HCT116 (cell line): ENCODE measurements around the gene USPL1. TPM values are rescaled to one million over a fixed set of nuclear protein-coding genes. Genes with fewer than 3 reads are reported as not detected.

Source experiments
- ATAC-seq: fragments of 200-7000 bp; cut with Tn5 transposase; 2 replicates; pipeline ENCODE4 v1.9.1; 2020; ENCODE audit warnings: mild to moderate bottlenecking, moderate library complexity
- BruUV-seq: library from RNA; stranded (reverse); fragments of 400-500 nt; replicated peaks from 2 replicates; lab custom pipeline; 2021; lab: Mats Ljungman, UMichigan
- CTCF ChIA-PET: fragments of 300-600 bp; sonication (Branson Sonifier 250); formaldehyde crosslinking; loops from one replicate; lab custom pipeline; 2021; ENCODE audit warnings: antibody characterized with exemption; lab: Charles Lee
- POLR2A ChIA-PET: fragments of 300-600, 350-600 bp; sonication (Branson Sonifier 250); formaldehyde crosslinking; loops from one replicate; lab custom pipeline; 2021; ENCODE audit warnings: antibody characterized with exemption; lab: Charles Lee
- RAD21 ChIA-PET, 2 experiments: fragments of 300-600 bp; sonication (Branson Sonifier 250); formaldehyde crosslinking; loops; one replicate each; lab custom pipeline; 2023; ENCODE audit warnings: low total read pairs in 2 of 2; ENCODE audit not compliant: uncharacterized antibody in 2 of 2, unreplicated experiment in 2 of 2, low non-redundant PET in 1 of 2; lab: Charles Lee
- DNase-seq: peaks from one replicate; pipeline ENCODE4 v3.0.0-alpha.2; 2010; ENCODE audit warnings: low read depth, low spot score
- H2AFZ ChIP-seq: fragments of 200-600 bp; shearing (Covaris generic), sonication (generic); 2 replicates; pipeline ENCODE4 v1.6.1; 2017; ENCODE audit warnings: low read depth, mixed run types, mixed read lengths, antibody characterized with exemption, low read length; ENCODE audit not compliant: poor library complexity, severe bottlenecking
- H3K27ac ChIP-seq: 2 replicates; pipeline ENCODE4 v1.5.1; 2012; ENCODE audit warnings: low read depth, low read length
- H3K27me3 ChIP-seq: fragments of 200-600 bp; sonication (generic); 2 replicates; pipeline ENCODE4 v1.6.1; 2016; ENCODE audit warnings: mixed run types, low read length, mixed read lengths; ENCODE audit not compliant: insufficient read depth
- H3K36me3 ChIP-seq, 2 experiments: fragments of 200-500 bp in 1 of 2; fragments of 200-600 bp in 1 of 2; sonication (Bioruptor generic) in 1 of 2; sonication (generic) in 1 of 2; 2 replicates each; pipeline versions ENCODE4 v1.5.1 to v1.6.1; 2014 to 2016; ENCODE audit warnings: low read length in 2 of 2, inconsistent platforms in 1 of 2, mixed read lengths in 1 of 2, mixed run types in 1 of 2; ENCODE audit not compliant: insufficient read depth in 2 of 2, control insufficient read depth in 1 of 2
- H3K4me1 ChIP-seq, 2 experiments: fragments of 200-600 bp in 1 of 2; sonication (generic) in 1 of 2; 2 replicates each; pipeline versions ENCODE4 v1.5.1 to v1.6.1; 2012 to 2017; ENCODE audit warnings: low read length in 2 of 2, inconsistent platforms in 1 of 2, mild to moderate bottlenecking in 1 of 2, mixed read lengths in 1 of 2, mixed run types in 1 of 2, moderate library complexity in 1 of 2; ENCODE audit not compliant: insufficient read depth in 2 of 2, control insufficient read depth in 1 of 2
- H3K4me2 ChIP-seq: fragments of 200-600 bp; sonication (generic); 2 replicates; pipeline ENCODE4 v1.6.1; 2017; ENCODE audit warnings: mixed run types, low read length, mixed read lengths
- H3K4me3 ChIP-seq, 2 experiments: fragments of 200-600 bp in 1 of 2; sonication (generic) in 1 of 2; replicated peaks in 1 of 2; 2 replicates each; pipeline ENCODE4 v1.5.1; 2011 to 2016; ENCODE audit warnings: low read length in 2 of 2, control low read depth in 1 of 2, low read depth in 1 of 2, mild to moderate bottlenecking in 1 of 2, mixed read lengths in 1 of 2, mixed run types in 1 of 2
- H3K79me2 ChIP-seq: fragments of 200-600 bp; sonication (generic); 2 replicates; pipeline ENCODE4 v1.6.1; 2017; ENCODE audit warnings: mild to moderate bottlenecking, mixed run types, low read length, moderate library complexity, mixed read lengths; ENCODE audit not compliant: insufficient read depth
- H3K9ac ChIP-seq: fragments of 200-600 bp; sonication (generic); 2 replicates; pipeline ENCODE4 v1.6.1; 2016; ENCODE audit warnings: low read length, mixed read lengths
- H3K9me2 ChIP-seq: fragments of 200-600 bp; sonication (generic), shearing (Covaris generic); 2 replicates; pipeline ENCODE4 v1.6.1; 2017; ENCODE audit warnings: mixed run types, mild to moderate bottlenecking, moderate library complexity; ENCODE audit not compliant: insufficient read depth
- H3K9me3 ChIP-seq, 2 experiments: fragments of 200-500 bp in 1 of 2; fragments of 200-600 bp in 1 of 2; sonication (Bioruptor generic) in 1 of 2; sonication (generic) in 1 of 2; 2 replicates each; pipeline ENCODE4 v1.6.1; 2014 to 2017; ENCODE audit warnings: low read length in 2 of 2, mixed read lengths in 2 of 2, inconsistent platforms in 1 of 2, low read depth in 1 of 2, mild to moderate bottlenecking in 1 of 2, mixed run types in 1 of 2, moderate library complexity in 1 of 2; ENCODE audit not compliant: control insufficient read depth in 1 of 2, insufficient read depth in 1 of 2
- H4K20me1 ChIP-seq: fragments of 200-600 bp; sonication (generic), shearing (Covaris generic); 2 replicates; pipeline ENCODE4 v1.6.1; 2017; ENCODE audit warnings: mixed run types, mild to moderate bottlenecking, moderate library complexity; ENCODE audit not compliant: insufficient read depth
- CEBPB ChIP-seq: IDR thresholded peaks from 2 replicates; pipeline ENCODE4 v1.6.1; 2012; ENCODE audit warnings: low read depth
- EGR1 ChIP-seq: IDR thresholded peaks from 2 replicates; pipeline ENCODE4 v1.6.1; 2012; ENCODE audit warnings: low read depth
- EZH2phosphoT487 ChIP-seq: fragments of 200-600 bp; IDR thresholded peaks from 2 replicates; pipeline ENCODE4 v1.6.1; 2018; ENCODE audit warnings: antibody characterized with exemption, borderline replicate concordance
- MAX ChIP-seq: IDR thresholded peaks from 2 replicates; pipeline ENCODE4 v1.6.1; 2012
- POLR2AphosphoS5 ChIP-seq: IDR thresholded peaks from 2 replicates; pipeline ENCODE4 v1.6.1; 2011; ENCODE audit warnings: mild to moderate bottlenecking, low read depth, low read length, moderate library complexity
- RAD21 ChIP-seq: IDR thresholded peaks from 2 replicates; pipeline ENCODE4 v1.6.1; 2012; ENCODE audit warnings: low read depth, mild to moderate bottlenecking
- ZFX ChIP-seq: fragments of 450-650 bp; IDR thresholded peaks from 2 replicates; pipeline ENCODE4 v1.6.1; 2017
- intact Hi-C: fragments of 100-400 bp; cut with micrococcal nuclease; formaldehyde crosslinking; loops from 2 replicates; pipeline ENCODE4 v1.10.0; 2022
- total RNA-seq: library from RNA; stranded (reverse); gene quantifications from one replicate; pipeline ENCODE4 v1.2.1, GENCODE V29; 2021; ENCODE audit not compliant: unreplicated experiment
- TF ChIP-seq, protein P1 (sequence below): IDR thresholded peaks from 2 replicates; pipeline ENCODE4 v1.6.1; 2012; ENCODE audit warnings: low read depth

Gene USPL1
- total RNA-seq, 1 experiment from 2014 or later = 19.7 TPM

GRCh38 chr13:30697996-30698401 is 80.3 kb downstream of the USPL1 start (continued):
- TF ChIP-seq ZFX = no peak
- no peak for TF ChIP-seq MAX
- TF ChIP-seq, protein P1, sequence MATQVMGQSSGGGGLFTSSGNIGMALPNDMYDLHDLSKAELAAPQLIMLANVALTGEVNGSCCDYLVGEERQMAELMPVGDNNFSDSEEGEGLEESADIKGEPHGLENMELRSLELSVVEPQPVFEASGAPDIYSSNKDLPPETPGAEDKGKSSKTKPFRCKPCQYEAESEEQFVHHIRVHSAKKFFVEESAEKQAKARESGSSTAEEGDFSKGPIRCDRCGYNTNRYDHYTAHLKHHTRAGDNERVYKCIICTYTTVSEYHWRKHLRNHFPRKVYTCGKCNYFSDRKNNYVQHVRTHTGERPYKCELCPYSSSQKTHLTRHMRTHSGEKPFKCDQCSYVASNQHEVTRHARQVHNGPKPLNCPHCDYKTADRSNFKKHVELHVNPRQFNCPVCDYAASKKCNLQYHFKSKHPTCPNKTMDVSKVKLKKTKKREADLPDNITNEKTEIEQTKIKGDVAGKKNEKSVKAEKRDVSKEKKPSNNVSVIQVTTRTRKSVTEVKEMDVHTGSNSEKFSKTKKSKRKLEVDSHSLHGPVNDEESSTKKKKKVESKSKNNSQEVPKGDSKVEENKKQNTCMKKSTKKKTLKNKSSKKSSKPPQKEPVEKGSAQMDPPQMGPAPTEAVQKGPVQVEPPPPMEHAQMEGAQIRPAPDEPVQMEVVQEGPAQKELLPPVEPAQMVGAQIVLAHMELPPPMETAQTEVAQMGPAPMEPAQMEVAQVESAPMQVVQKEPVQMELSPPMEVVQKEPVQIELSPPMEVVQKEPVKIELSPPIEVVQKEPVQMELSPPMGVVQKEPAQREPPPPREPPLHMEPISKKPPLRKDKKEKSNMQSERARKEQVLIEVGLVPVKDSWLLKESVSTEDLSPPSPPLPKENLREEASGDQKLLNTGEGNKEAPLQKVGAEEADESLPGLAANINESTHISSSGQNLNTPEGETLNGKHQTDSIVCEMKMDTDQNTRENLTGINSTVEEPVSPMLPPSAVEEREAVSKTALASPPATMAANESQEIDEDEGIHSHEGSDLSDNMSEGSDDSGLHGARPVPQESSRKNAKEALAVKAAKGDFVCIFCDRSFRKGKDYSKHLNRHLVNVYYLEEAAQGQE = no peak
- no peak for TF ChIP-seq EZH2phosphoT487

DNA sequence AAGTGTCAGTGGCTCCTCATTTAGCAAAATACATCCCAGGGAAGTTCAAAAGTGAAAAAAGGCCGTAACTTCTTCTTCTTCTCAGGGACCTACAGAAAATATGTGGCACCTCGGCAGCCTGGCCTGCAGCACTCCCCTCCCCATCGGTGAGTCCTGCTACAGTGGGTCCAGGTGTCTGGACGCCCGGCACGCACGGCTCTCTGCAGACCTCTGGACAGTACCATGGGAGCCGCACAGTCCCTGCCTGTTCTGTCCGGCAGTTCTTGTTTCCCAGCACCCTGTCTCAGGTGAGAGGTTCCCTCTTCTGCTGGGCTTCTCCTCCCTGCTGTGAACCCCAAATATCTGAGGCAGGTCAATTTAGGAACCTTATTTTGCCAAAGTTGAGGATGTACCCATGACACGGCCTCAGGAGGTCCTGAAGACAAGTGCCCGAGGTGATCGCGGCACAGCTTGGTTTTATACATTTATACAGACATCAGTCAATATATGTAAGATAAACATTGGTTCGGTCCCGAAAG is 80.8 kb downstream of the USPL1 start:
- TF ChIP-seq EGR1 (no peak), RAD21 (no peak), POLR2AphosphoS5 (no peak), ZFX (no peak), CEBPB (no peak)
- Histone ChIP-seq H4K20me1 (no peaks in the 10 kb centered on the region), H3K4me2 (no peak overlapping the region), H3K9me3 (no peaks in the 10 kb centered on the region), H3K9ac (no peak overlapping the region), H3K4me1 (no peaks in the 10 kb centered on the region), H3K4me3 (no peak overlapping the region), H3K9me2 (no peaks in the 10 kb centered on the region), H3K27me3 (no peaks in the 10 kb centered on the region; the same call in 1 of the 2 replicates), H3K79me2 (no peaks in the 10 kb centered on the region), H2AFZ (no peak overlapping the region), H3K36me3 (no peaks in the 10 kb centered on the region), H3K27ac (no peak overlapping the region)
- RAD21 ChIA-PET = no interaction called here
- CTCF ChIA-PET = no interaction called here
- DNase-seq (no peak), ATAC-seq (no peak)
- no TSS peak for BruUV-seq
- intact Hi-C loops = no loop called here
- POLR2A ChIA-PET = no interaction called here
